Ovary (tissue), 3 donors: ENCODE data around the gene DLL3.

Experiments used
- CTCF ChIP-seq, 3 donors: fragments of 450-650 bp in 2 of 3; fragments of 200-600 bp in 1 of 3; IDR thresholded peaks; one replicate each; pipeline versions ENCODE4 v1.5.1 to v1.8.0; 2016 to 2022; ENCODE audit warnings: antibody characterized with exemption in 3 of 3, mild to moderate bottlenecking in 1 of 3
- POLR2A ChIP-seq: fragments of 450-650 bp; IDR thresholded peaks from one replicate; pipeline ENCODE4 v1.6.1; 2017; ENCODE audit warnings: antibody characterized with exemption, mild to moderate bottlenecking, moderate library complexity
- donor health status: DM: no; HTN: no; CAD: no.

GRCh38 chr19:39518975-39519374 is 20.2 kb downstream of the DLL3 start:
- TF ChIP-seq CTCF (IDR thresholded peaks at IDR 0.05): no peak
- TF ChIP-seq POLR2A: no peak
